DMS114 treated with DMSO at 0.1 percent for 48 hours (cell line): ENCODE data around the gene USP49.
"Not testable (repeated sequence)": the region's sequence is repeated elsewhere in the genome, so short reads cannot be mapped to it uniquely, and the experiment has no call there.

Source experiments
- DNase-seq: peaks from one replicate; lab custom pipeline; 2025; ENCODE audit not compliant: unreplicated experiment; lab: John Stamatoyannopoulos, UW

USP49 gene

DNA sequence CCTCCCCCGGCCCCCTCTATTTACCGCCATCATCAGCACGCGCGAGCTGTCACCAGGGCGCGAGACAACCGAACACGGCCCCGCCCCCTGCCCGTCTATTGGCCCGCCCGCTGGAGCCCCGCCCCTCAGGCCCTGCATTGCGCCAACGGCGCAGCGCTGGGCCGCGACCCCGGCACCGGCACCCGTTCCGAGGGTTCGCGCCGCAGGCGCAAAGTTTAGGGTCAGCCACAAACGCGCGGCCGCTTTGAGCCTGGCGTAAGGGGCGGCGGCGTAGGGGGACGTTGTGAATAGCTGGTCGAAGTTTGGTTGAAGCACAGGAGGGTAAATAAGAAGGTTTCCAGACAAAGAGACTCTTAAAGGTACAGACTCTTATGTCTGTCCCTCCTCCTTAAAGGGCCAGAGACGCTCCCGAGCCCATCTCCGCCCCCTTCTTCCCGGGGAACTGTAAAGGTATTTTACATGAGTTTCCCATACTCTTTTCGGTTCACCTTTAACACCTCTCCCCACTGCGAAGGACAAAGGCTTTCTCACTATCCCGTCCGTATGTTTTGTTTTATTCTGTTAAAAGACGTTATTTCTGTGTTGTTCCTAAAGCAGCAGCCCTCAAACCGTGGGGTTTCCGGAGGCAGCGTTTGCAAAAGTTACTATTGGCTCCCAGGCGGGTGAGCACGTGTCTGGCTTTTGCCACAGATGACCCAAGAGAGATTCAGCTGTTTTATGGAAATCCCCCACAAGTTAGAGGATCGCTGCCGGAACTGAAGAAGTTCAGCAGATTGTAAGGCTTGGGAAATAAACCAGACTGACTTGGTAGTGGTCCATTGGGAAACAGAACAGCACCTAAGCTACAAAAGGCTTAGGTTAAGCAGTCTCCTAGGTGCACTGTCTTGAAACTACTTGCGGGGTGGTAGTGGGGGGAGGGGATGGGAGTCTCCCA, at the start of gene USP49:
TSS of gene USP49 (minus strand) at position 76 of the 934 bp plus-strand sequence. CDS start 88,392 bp downstream, outside the sequence.
- peak; percentile 91 for DNase-seq

DNA sequence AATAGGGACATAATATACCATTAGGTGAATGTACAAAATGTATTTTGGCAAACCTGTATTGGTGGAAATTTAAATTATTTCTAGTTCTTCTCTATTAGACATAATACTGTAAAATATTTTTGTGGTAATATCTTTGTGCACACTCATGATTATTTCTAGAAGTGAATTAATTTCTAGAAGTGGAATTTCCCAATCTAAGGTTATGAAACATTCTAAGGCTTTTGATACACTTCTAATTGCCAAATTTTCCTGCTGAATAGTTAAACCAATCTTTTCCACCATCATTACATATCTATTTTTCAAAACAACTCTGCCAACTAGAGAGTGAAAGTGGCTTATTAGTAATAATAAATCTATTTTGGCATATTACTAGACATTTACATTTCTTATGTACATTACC, 48.3 kb upstream of the USP49 start:
- no peak for DNase-seq

DNA sequence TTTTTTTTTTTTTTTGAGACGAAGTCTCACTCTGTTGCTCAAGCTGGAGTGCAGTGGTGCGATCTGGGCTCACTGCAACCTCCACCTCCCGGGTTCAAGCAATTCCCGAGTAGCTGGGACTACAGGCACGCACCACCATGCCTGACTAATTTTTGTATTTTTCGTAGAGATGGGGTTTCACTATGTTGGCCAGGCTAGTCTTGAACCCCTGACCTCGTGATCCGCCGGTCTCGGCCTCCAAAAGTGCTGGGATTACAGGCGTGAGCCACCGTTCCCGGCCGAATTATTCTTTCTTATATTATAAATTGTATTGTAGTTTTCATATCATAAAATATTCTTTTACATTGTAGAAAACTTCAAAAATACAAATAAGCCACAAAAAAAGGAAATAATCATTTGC, 47.7 kb upstream of the USP49 start:
- not testable (repeated sequence) for DNase-seq

DNA sequence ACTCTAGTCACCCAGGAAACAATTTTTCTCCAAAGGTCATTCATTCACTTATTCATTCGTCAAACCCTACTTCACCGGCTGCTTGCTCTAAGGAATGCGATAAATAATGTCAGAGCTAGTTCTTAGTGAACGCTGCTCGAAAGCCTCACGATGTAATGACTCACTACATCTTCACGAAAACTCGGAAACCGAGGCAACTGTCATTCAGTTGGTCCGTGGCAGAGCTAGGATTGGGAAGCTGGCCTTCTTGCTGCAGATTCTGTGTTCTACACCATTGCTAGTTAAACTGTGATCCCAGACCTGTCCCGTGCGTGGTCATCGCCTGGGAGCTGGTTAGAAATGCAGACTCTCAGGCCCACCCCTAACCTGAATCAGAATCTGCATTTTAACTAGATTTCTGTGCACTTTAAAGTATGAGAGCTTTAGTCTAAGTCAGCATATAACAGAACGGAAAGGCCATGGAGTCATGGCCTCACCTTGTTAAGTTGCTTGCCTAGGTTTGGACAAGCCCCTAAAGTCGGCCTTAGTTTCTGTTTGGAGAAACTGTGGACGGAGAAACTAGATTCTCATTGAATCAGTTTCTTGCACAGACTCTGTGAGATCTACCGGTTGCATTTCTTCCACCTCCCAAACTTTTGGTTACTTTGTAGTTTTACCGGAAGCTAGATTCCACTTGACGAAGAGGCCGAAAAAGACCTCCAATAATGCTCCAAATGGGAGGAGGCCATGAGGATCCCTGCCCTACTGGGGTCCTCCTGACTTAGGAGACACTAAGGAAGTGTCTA, 47.1 kb upstream of the USP49 start:
- DNase-seq = no peak

DNA sequence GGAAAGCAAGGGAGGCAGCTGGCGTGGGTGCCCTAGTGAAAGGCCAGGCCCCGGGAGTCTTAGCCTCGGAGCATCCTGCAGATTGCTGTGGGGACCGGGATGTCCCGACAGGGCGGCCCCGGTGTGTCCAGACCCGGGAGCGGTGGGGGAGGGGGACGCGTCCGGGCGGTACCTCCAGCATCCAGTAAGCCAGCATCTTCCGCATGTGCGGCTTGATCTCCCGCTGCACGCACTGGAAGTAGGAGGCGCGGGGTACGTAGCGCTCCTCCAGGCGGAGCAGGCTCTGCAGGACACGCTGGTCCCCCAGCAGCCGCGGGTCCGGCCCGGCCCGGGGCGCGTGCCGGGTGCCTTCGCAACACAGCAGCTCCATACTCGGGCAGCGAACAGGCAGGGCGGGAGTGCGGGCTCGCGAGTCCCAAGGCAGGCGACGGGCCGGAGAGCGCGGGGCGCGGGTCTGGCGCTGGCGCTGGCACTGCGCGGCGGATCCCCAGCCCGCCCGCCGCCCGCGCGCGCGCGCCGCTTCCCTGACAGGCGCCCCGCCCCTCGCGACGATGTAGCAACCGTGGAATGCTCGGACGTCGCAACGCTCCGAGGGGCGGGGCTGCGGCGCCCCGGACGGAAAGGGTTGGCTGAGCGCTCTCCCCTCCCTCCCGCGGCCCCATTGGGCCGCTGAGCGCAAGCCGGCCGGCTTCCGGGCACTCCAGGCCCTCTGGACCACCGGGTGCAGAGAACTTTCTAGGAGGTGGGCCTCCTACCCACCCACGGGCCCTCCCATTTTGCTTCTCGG, 46.3 kb upstream of the USP49 start, which contains the start of gene CCND3:
TSS of gene CCND3 (minus strand) at position 529 of the 787 bp plus-strand sequence. CDS start at position 370, 159 bp downstream.
- peak; percentile 91 for DNase-seq

DNA sequence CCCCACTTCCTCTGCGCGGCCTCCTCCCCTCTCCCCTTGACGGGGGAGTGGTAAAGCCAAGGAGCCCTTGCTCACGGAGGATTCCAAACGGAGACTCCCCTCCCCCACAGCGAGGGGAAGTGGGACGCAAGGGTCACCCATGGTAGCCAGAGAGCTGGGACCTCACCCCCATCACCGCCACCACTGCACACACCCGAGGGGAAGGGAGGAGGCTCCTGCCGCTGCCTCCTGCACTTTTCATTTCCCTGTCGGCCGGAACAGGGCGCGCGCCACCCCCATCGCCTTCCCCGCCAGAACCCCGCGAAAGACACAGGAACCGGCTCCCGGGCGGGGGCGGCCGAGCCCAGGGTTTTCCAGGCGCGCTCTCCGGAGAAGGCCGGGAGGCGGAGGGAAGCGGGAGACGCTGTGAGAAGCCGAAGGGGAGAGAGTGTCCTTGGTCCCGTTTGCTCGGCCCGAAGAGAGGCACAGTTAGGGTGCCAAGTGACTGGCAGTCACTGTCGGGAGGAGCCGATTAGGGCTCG, 45.6 kb upstream of the USP49 start:
- DNase-seq = no peak

DNA sequence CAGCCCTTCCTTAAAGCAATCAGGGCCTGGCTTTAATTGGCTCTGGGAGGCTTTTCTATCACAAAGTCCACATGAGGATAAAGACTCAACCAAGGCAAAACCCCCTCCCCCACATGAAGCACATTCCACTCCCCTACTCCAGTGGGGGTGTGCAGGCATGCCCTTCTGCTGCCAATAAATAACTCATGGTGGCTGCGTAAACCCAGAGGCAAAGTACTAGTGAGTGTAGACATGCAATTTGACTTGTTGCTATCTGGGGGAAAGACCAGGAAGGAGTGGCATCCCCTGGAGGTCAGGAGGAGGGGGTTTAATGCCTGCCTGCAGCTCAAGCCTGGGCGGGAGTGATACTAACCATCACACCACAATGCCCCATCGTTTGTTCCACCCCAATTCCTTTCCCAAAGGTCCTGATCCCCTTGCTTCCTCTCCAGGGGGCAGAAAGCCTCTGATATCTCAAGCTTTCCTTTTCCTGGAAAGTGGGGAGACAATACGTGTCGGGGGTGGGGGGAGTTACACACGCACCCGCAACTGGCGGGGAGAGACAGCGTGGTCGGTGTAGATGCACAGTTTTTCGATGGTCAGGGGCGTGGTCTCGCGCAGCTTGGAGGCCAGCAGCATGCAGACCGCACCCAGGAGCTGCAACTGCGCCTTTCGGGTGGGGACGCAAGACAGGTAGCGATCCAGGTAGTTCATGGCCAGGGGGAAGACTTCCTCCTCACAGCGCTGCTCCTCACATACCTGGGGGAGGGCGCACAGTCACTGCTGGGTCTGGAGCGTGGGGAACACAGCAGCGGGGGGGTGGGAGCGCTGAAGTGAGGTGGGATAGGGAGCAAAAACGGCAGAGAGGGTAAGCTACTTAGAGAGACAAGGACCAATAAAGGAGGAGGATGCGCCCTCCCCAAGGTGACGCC, 44.9 kb upstream of the USP49 start:
- no peak for DNase-seq

DNA sequence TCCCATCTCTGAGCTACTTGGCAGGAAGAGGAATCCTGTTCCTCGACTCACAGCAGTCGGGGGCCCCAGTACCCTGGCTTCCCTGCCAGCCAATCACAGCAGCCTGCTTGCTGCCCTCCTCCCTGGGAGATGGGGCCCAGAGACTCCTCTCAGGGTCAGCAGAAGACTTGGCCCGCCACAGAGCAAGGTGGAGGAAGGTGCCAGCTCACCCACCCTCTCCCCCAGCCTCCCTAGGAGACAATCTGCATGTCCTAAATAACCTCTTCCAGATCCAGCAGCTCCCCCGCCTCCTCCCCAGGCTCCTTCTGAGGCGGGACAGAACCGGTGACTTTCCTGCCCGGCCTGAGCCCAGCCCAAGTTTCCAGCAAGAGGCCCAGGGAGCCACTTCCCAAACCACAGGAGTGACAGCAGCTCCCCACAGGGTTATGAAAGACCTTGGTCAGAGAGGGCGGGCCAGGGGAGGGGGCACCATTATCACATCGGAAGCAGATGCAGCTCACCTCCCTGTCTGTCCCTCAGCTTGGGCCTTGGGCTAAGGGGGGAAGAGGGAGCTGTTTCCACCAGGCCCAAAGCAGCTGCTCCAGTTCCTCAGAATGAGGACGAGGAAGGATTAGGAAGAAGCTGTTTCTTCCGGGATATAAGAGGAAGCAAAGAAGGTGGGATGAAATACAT, 44.1 kb upstream of the USP49 start:
- no peak for DNase-seq

DNA sequence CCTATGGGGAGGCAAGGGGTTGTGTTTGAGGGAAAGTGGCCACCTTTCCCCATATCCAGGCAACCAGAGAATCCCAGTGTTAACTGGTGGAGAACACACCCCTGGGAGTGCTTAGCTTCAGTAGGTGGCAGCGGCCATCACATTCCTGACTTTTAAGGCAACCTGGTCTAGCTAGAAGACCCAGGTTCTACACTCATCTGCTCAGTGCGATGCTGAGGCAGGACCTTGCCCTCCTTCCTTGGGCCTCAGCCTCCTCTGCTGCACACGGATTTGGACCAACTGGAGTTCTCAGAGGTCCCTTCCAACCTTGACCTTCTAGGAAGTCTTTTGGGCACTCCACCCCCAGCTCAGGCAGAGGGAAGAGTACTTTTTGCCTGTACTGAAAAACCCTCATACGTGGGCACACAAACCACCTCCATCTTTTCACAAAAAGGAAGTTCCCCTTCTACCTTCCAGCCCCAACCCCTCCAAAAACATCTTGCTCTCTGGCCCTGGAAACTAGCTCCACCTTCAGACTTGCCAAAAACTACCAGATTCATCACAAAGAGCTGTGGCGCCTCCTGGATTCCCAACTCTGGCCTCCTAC, 43.5 kb upstream of the USP49 start:
- no peak for DNase-seq

DNA sequence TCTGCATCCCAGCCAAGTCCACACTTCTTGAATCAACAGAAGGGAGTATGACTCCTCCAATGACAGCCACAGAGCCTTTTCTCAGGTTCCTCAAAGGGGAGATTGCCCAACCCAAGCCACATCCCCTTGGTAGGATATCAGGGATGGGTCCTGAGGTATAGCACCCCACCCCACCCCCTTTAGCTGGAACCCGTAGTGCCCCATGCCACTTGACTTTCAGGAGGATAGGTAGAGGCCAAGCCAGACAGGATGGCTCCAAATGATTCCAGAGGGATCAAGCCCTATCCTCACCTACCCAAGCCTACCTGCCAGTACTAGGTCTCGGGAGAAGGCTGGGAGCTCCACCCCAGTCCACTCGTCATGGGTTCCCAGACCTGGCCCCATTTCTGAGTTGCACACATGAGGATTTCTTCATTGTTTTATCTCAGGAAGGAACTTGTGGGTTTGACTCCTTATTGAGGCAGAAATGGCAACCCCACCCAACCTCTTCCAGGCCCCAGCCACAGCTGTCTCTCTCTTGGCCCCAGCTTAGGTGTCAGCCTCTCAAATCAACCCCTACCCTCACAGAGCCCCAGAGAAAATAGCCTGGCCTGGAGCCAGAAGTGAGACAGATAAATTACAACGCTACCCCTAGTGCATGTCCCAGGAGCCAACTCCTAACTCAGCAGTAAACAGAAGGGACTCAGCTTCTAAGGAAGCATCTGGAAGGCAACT, 42.8 kb upstream of the USP49 start:
- DNase-seq = no peak

DNA sequence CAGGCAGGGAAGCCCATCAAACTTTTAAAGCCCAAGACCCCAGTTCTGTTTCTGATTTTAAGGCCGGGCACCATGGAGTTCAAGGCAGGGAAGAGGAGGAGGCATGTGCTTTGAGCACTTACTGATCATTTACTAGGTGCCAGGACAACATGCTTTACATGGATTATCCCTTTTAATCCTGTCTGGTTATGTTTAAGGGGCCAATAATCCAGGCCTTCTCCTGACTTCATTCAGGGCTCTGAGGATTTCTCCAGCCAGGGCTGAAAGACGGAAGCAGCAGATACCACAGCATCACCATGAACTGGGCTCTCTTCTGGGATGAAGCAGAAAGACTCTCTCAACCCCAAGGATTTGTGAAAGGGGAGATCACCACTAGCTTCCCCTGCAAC, 42.3 kb upstream of the USP49 start:
- no peak for DNase-seq

DNA sequence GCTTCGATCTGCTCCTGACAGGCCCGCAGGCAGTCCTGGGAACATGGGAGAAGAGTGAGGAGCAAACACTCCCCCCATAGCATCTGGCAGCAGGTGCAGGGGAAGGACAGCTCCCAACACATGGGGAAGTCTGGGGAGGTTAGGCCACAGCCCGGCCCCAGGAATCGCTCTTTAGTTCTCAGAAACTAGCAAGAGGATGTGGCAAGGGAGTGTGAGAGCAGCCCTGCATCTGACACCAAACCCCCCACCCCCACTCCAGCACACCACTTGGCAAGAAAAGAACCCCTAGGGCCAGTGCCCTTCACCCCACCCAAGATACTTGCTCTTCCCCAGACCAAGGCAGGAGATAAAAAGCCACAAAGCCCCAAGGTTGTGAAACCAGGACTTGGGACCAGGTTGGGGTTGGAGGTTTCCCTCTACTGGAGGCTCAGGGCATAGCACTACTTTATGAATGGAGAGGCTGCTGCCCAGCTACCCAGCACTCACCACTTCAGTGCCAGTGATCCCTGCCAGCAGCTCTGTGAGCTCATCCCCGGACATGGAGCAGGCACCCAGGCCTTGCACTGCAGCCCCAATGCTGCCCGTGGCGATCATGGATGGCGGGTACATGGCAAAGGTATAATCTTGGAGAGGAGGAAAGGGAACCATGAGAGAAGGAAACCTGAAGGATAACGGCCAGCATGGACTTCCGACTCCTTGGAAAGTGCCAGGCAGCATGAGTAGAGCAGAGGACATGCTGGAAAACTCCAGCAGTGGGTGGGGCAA, 41.1 kb upstream of the USP49 start:
- peak; percentile 78 for DNase-seq

DNA sequence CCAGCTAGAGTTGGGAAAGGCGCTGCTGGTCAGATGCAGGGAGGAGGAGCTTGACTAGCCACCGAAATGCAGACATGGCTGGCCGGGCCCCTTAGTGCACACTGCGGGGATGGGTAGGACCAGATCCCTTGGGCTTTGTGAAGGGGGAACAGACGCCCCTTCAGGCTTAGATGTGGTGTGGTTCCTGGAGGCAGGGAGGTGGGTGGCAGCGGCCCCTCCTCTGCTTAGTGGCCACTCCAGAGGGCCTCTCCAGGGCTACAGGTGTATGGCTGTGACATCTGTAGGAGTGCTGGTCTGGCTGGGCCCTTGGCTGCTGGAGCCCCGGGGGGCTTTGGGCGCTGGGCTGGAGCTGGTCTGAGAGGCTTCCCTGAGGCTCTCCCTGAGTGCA, 40.5 kb upstream of the USP49 start:
- no peak for DNase-seq

DNA sequence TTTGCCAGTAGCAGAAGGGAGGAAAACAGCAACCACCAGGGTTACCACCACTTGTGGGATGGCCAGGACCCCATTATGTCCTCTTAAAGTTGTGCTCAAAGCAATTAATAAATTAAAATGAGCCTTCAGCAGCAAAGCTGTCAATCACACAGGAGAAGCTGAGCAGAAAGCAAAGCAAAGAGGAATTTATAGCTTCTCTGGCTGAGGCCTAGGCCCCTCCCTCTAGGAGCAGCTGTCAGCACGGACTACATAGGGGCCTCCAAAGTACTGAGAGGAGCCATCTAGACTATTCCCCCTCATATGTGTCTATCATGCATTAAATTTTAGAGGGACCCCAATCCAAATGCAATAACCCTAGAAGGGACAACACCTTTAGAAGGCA, 40.0 kb upstream of the USP49 start:
- DNase-seq = no peak

DNA sequence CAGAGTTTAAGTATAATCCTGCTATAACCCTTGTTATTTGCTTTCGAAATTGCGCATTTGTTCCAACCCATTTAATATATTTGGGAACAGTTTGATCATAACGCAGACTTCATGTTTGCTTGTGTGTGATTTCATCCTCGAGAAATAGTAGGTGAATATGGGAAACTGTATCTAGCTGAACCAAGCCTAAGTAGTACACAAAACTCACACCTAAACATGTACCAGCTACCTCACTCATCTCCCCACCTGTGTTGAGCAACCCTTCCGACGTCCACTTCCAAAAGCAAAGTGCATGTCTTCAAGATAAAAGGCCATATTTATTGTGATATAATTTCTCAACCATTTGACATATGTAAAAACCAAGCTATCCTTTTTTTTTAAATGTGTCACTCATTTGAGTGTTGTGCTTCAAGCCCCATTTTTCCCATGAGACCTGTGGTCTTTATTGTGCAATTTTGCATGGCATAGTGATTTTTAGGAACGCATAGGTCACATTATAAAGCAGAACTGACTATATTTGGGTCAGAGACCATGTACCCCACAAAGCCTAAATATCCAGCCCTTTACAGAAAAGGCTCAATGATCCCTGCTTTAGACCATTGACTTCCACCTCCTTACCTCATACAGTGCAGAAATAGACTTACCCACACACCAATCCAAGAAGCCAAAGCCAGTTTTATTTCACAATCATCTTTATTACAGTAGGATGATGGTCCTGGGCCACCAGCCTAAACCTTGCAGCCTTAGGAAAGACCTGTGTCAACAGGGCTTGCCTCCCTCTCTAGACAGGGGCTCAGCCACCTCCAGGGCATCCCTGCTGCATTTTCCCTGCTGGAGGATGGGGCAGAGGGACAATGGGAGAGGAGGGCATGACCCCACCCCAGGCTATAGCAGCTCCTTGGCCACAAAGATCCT, 39.4 kb upstream of the USP49 start:
- DNase-seq = no peak

DNA sequence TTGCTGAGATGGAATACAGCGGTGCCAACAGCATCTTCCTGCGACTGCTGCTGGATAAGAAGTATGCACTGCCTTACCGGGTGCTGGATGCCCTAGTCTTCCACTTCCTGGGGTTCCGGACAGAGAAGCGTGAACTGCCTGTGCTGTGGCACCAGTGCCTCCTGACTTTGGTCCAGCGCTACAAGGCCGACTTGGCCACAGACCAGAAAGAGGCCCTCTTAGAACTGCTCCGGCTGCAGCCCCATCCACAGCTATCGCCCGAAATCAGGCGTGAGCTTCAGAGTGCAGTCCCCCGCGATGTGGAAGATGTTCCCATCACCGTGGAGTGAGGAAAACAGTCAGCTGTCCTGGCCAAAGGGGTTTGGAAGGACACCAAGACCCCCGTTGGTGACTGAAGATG, 37.2 kb upstream of the USP49 start:
- no peak for DNase-seq

DNA sequence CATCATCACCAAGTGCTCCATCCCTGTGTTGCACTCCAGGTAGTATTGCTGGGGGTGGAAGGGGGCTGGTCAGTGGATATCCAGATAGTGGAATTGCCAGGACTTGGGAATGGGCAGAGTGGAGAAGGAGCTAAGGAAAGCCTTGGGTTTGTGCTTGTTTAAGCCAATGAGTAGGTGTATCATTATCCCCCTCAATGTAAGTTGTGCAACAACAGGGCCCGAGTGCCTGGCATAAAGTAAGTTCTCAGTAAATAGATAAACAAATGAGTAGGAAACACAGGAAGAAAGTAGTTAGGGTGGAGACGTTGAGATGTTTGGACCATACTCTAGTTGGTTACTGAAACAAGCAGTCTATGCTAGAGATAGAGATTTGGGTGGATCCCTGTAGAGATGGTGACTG, 36.6 kb upstream of the USP49 start:
- no peak for DNase-seq
